NCI-H1105 (cell line): ENCODE data around the gene APOOL.

Experiments used
- DNase-seq: peaks from one replicate; lab custom pipeline; 2025; lab: John Stamatoyannopoulos, UW

Gene APOOL

GRCh38 chrX:85084770-85085393, 81.2 kb downstream of the APOOL start:
- no peak for DNase-seq

DNA sequence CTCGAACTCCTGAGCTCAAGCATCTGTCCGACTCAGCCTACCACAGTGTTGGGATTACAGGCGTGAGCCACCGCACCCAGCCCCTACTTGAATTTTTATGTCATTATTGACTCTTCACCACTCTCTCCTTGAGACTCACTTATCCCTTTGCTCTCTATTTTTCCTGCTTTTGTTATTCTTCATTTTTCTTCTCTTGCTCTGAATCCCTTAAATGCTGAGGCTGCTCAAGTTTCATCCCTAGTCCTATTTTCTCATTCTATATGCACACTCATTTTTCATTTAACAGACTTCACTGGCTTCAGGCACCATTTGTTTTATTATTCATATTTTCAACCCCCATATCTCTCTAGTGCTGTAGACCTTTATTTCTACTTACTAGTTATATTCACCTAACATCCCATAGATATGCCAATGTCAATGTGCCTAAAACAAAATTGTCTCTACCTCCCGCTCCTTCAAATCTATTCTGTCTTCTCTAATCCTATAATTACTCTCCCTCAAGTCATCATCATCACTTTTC, 85.7 kb downstream of the APOOL start:
- no peak for DNase-seq

- no peak for DNase-seq
Observed at GRCh38 chrX:85107407-85107806, 103.7 kb downstream of the APOOL start.

DNA sequence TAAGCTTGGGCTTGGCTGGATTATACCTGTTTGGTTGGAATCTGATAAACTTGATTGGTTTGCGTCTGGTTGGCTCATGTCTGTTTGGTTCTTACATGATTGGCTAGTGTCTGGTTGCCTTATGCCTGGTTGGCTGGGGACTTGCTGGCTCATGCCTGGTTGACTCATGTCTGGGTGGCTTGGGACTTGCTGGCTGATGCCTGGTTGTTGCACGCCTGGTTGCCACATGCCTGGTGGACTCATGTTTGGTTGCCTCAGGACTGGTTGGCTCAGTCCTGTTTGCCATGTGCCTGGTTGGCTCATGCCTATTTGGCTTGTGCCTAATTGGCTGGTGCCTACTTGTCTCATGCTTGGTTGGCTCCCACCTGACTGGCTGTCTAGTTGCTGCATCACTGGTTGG, 104.5 kb downstream of the APOOL start:
- DNase-seq = no peak

- no peak for DNase-seq
Observed at GRCh38 chrX:85109235-85109634, 105.6 kb downstream of the APOOL start.

- DNase-seq = no peak
Observed at GRCh38 chrX:85111347-85111746, 107.7 kb downstream of the APOOL start.

DNA sequence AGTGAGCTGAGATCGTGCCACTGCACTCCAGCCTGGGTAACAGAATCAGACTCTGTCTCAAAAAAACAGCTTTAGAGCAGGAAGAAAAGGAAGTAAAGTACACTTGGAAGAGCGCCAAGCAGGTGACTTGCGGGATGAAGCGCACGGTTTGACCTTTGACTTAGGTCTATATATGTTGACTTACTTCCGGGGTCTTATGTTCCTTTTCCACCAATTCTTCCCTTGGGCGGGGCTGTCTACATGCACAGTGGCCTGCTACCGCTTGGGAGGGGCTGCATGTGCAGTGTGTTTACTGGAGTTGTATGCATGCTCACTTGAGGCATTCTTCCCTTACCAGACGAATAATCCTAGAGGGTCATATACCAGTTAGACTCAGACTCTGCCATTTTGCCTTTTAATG, 108.6 kb downstream of the APOOL start:
- no peak for DNase-seq

- no peak for DNase-seq
Observed at GRCh38 chrX:85113746-85114145, 110.1 kb downstream of the APOOL start.

DNA sequence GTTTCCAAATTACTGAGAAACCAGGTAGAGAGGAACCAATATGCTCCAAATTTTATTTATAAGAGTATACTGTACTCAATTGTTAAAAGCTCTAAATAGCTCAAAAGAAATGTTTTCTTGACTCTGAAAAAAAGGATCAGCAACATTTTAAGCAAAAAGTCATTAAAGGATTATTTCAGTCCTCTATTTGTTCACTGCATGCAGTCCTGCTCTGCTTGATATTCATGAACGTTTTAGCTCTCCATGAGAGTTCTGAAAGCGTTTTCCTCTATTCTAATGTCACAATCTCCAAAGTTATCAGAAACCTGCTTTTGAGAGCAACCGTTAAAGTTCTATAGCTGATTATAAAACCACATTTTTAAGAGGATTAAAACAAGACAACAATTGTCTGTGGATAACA, 110.5 kb downstream of the APOOL start:
- DNase-seq = no peak

GRCh38 chrX:85114776-85115175, 111.1 kb downstream of the APOOL start:
- no peak for DNase-seq

GRCh38 chrX:85115252-85115651, 111.6 kb downstream of the APOOL start:
- DNase-seq = no peak

DNA sequence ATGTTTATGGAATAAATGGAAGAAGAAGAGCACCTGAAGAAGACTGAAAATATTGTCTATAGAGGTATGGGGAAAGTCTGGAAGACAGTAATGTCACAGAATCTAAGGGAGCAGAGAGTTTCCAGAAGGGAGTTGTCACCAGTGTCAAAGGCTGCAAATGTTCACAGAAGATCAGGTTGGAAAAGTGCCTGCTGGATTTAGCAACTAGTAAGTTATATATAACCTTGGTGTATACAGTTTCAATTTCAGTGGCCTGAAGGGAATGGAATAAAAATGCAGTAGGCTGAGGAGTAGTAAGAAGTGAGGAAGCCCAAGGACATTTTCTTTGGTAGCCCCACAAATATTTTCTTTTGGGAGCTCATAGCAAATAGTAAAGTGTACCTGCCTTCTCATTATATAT, 132.7 kb downstream of the APOOL start:
- no peak for DNase-seq

GRCh38 chrX:85139422-85139821, 135.7 kb downstream of the APOOL start:
- DNase-seq = no peak

- no peak for DNase-seq
Observed at GRCh38 chrX:85140964-85141363, 137.3 kb downstream of the APOOL start.
